Spleen (tissue), 11 donors: ENCODE measurements around the gene SENP3. TPM values are rescaled to one million over a fixed set of nuclear protein-coding genes. Genes with fewer than 3 reads are reported as not detected.

Experiments
- polyA plus RNA-seq, 3 donors: library from polyadenylated mRNA; stranded (reverse); fragments of 200-250 nt; gene quantifications; one replicate each; pipeline ENCODE4 v1.2.1, GENCODE V29; 2013
- small RNA-seq, 4 donors: library from RNA; depleted of rRNA; stranded (forward); fragments of <200 nt; gene quantifications; one replicate each; pipeline ENCODE3, GENCODE V24; 2016
- total RNA-seq, 7 donors: library from RNA; depleted of rRNA in 3 of 7; stranded (reverse); fragments of >200 nt in 3 of 7; fragmentation: NEBNext Ultra II Directional in 4 of 7; extraction: Animal tissue kit (Norgen Biotek cat#: 25700) in 4 of 7; gene quantifications; one replicate each; pipeline versions ENCODE4 v1.1.0 to v1.2.1, GENCODE V29; 2016 to 2021
- donor health status: healthy with polysubstance abuse.
- donor health status: DM: no; HTN: no; CAD: no; lungs with moderate emphysema.
- donor health status: DM: no; HTN: no; CAD: no.
- donor health status: Bipolar disorder and iron deficiency.
- donor health status: healthy.
- donor health status: DM: no; HTN: no; CAD: no.
- donor health status: DM: yes; HTN: yes; CAD: no.

Gene SENP3
- total and polyA plus RNA-seq, 10 donors = 36.3 to 71.7 (median 43.1) TPM

Small RNAs within 50 kb of the gene (small RNA-seq; reads per million reads assigned to genes)
- 0 to 0.07 (median 0) reads per million in 4 donors for gene CD68
- 0 reads per million in 4 donors for gene RF00019
- gene SNORA48 = 0 reads per million in 4 donors
- 0 reads per million in 4 donors for gene SNORD10

Other genes with a start within 250 kb of the SENP3 start
Only the 30 nearest of the 31 such genes appear.
- gene NEURL4, start 232.6 kb upstream of the SENP3 start, total RNA-seq = 10 to 100 TPM; 16.5 to 53.9 (median 44.3) TPM
- gene NEURL4, start 232.6 kb upstream of the SENP3 start, polyA plus RNA-seq = 10 to 100 TPM; 17.6 to 48.6 (median 36.3) TPM
- 100 to 1,000 TPM; 118 to 312 (median 208) TPM for gene ACAP1, start 225.4 kb upstream of the SENP3 start, total RNA-seq
- 100 to 1,000 TPM; 126 to 266 (median 245) TPM for gene ACAP1, start 225.4 kb upstream of the SENP3 start, polyA plus RNA-seq
- gene KCTD11, start 209.8 kb upstream of the SENP3 start, total RNA-seq = 10 to 100 TPM in 1 of 7 donors, 1 to 10 TPM in 6; 7.7 to 10.0 (median 9.1) TPM
- gene KCTD11, start 209.8 kb upstream of the SENP3 start, polyA plus RNA-seq = 10 to 100 TPM in 1 of 3 donors, 1 to 10 TPM in 2; 5.4 to 12.0 (median 6.0) TPM
- not detected for gene TMEM95, start 206.8 kb upstream of the SENP3 start, total RNA-seq
- gene TMEM95, start 206.8 kb upstream of the SENP3 start, polyA plus RNA-seq = not detected
- 10 to 100 TPM in 1 of 7 donors, 1 to 10 TPM in 6; 4.2 to 16.2 (median 6.4) TPM for gene TNK1, start 180.8 kb upstream of the SENP3 start, total RNA-seq
- 1 to 10 TPM; 6.6 to 8.7 (median 8.3) TPM for gene TNK1, start 180.8 kb upstream of the SENP3 start, polyA plus RNA-seq
- 10 to 100 TPM; 34.1 to 63.2 (median 51.1) TPM for gene PLSCR3, start 167.4 kb upstream of the SENP3 start, total RNA-seq
- gene PLSCR3, start 167.4 kb upstream of the SENP3 start, polyA plus RNA-seq = 10 to 100 TPM; 31.3 to 45.9 (median 33.3) TPM
- 10 to 100 TPM; 39.1 to 82.5 (median 50.3) TPM for gene TMEM256, start 157.8 kb upstream of the SENP3 start, total RNA-seq
- gene TMEM256, start 157.8 kb upstream of the SENP3 start, polyA plus RNA-seq = 100 to 1,000 TPM; 175 to 193 (median 179) TPM
- gene NLGN2, start 154.1 kb upstream of the SENP3 start, total RNA-seq = 10 to 100 TPM in 6 of 7 donors, 1 to 10 TPM in 1; 8.7 to 23.0 (median 13.0) TPM
- gene NLGN2, start 154.1 kb upstream of the SENP3 start, polyA plus RNA-seq = 1 to 10 TPM; 2.2 to 6.5 (median 4.3) TPM
- gene SPEM1, start 141.6 kb upstream of the SENP3 start, total RNA-seq = not detected
- gene SPEM1, start 141.6 kb upstream of the SENP3 start, polyA plus RNA-seq = not detected
- not detected for gene SPEM2, start 136.3 kb upstream of the SENP3 start, total RNA-seq
- gene SPEM2, start 136.3 kb upstream of the SENP3 start, polyA plus RNA-seq = not detected
- gene SPEM3, start 133.1 kb upstream of the SENP3 start, total RNA-seq = not detected
- gene SPEM3, start 133.1 kb upstream of the SENP3 start, polyA plus RNA-seq = not detected
- 10 to 100 TPM in 5 of 7 donors, 1 to 10 TPM in 2; 7.1 to 17.4 (median 10.9) TPM for gene TMEM102, start 126.5 kb upstream of the SENP3 start, total RNA-seq
- 1 to 10 TPM; 4.7 to 9.8 (median 7.8) TPM for gene TMEM102, start 126.5 kb upstream of the SENP3 start, polyA plus RNA-seq
- 1 to 10 TPM; 1.0 to 5.5 (median 3.2) TPM for gene FGF11, start 122.4 kb upstream of the SENP3 start, total RNA-seq
- gene FGF11, start 122.4 kb upstream of the SENP3 start, polyA plus RNA-seq = 1 to 10 TPM; 1.5 to 3.5 (median 2.0) TPM
- gene CHRNB1, start 116.9 kb upstream of the SENP3 start, total RNA-seq = 10 to 100 TPM in 5 of 7 donors, 1 to 10 TPM in 2; 7.3 to 12.9 (median 11.4) TPM
- gene CHRNB1, start 116.9 kb upstream of the SENP3 start, polyA plus RNA-seq = 10 to 100 TPM in 2 of 3 donors, 1 to 10 TPM in 1; 7.3 to 12.4 (median 11.1) TPM
- gene ZBTB4, start 82.3 kb upstream of the SENP3 start, total RNA-seq = 10 to 100 TPM; 38.7 to 68.8 (median 46.5) TPM
- gene ZBTB4, start 82.3 kb upstream of the SENP3 start, polyA plus RNA-seq = 10 to 100 TPM; 10.5 to 23.7 (median 12.3) TPM
- not detected for gene SLC35G6, start 80.5 kb upstream of the SENP3 start, total RNA-seq
- under 1 TPM in 1 of 3 donors, not detected in 2; 0.13 TPM for gene SLC35G6, start 80.5 kb upstream of the SENP3 start, polyA plus RNA-seq
- gene POLR2A, start 77.6 kb upstream of the SENP3 start, total RNA-seq = 100 to 1,000 TPM; 108 to 196 (median 173) TPM
- gene POLR2A, start 77.6 kb upstream of the SENP3 start, polyA plus RNA-seq = 10 to 100 TPM in 1 of 3 donors, 1 to 10 TPM in 2; 8.2 to 26.0 (median 8.8) TPM
- gene TNFSF12, start 12.9 kb upstream of the SENP3 start, total RNA-seq = 10 to 100 TPM; 37.4 to 64.6 (median 60.5) TPM
- gene TNFSF12, start 12.9 kb upstream of the SENP3 start, polyA plus RNA-seq = 10 to 100 TPM; 46.5 to 65.0 (median 49.3) TPM
- gene TNFSF13, start 3.2 kb upstream of the SENP3 start, total RNA-seq = 10 to 100 TPM; 14.5 to 54.0 (median 31.6) TPM
- 10 to 100 TPM; 19.9 to 23.4 (median 20.5) TPM for gene TNFSF13, start 3.2 kb upstream of the SENP3 start, polyA plus RNA-seq
- gene CD68, start 17.7 kb downstream of the SENP3 start, total RNA-seq = 100 to 1,000 TPM; 177 to 387 (median 271) TPM
- gene CD68, start 17.7 kb downstream of the SENP3 start, polyA plus RNA-seq = 100 to 1,000 TPM in 1 of 3 donors, 10 to 100 TPM in 2; 52.5 to 236 (median 86.1) TPM
- 100 to 1,000 TPM in 1 of 7 donors, 10 to 100 TPM in 6; 35.5 to 163 (median 51.2) TPM for gene MPDU1, start 21.9 kb downstream of the SENP3 start, total RNA-seq
- 10 to 100 TPM; 42.7 to 73.0 (median 59.5) TPM for gene MPDU1, start 21.9 kb downstream of the SENP3 start, polyA plus RNA-seq
- 1 to 10 TPM in 1 of 7 donors, under 1 TPM in 2, not detected in 4; 0.41 to 1.7 (median 0.64) TPM for gene SOX15, start 28.2 kb downstream of the SENP3 start, total RNA-seq
- under 1 TPM; 0.20 to 0.44 (median 0.32) TPM for gene SOX15, start 28.2 kb downstream of the SENP3 start, polyA plus RNA-seq
- 10 to 100 TPM; 17.7 to 29.3 (median 26.7) TPM for gene FXR2, start 53.0 kb downstream of the SENP3 start, total RNA-seq
- gene FXR2, start 53.0 kb downstream of the SENP3 start, polyA plus RNA-seq = 10 to 100 TPM; 18.9 to 26.9 (median 20.4) TPM
- 10 to 100 TPM; 65.1 to 98.6 (median 80.6) TPM for gene SAT2, start 65.9 kb downstream of the SENP3 start, total RNA-seq
- 100 to 1,000 TPM; 116 to 229 (median 191) TPM for gene SAT2, start 65.9 kb downstream of the SENP3 start, polyA plus RNA-seq
- gene SHBG, start 68.2 kb downstream of the SENP3 start, total RNA-seq = 1 to 10 TPM in 2 of 7 donors, under 1 TPM in 3, not detected in 2; 0.49 to 1.9 (median 0.70) TPM
- gene SHBG, start 68.2 kb downstream of the SENP3 start, polyA plus RNA-seq = under 1 TPM; 0.27 to 0.35 (median 0.28) TPM
- gene ATP1B2, start 89.0 kb downstream of the SENP3 start, total RNA-seq = 10 to 100 TPM in 1 of 7 donors, 1 to 10 TPM in 6; 3.8 to 10.1 (median 5.1) TPM
- gene ATP1B2, start 89.0 kb downstream of the SENP3 start, polyA plus RNA-seq = under 1 TPM; 0.26 to 0.56 (median 0.54) TPM
- gene TP53, start 125.6 kb downstream of the SENP3 start, total RNA-seq = 10 to 100 TPM; 37.0 to 83.9 (median 58.5) TPM
- 10 to 100 TPM; 33.6 to 48.1 (median 40.1) TPM for gene TP53, start 125.6 kb downstream of the SENP3 start, polyA plus RNA-seq
- 10 to 100 TPM in 1 of 7 donors, 1 to 10 TPM in 6; 8.5 to 10.6 (median 9.5) TPM for gene WRAP53, start 126.6 kb downstream of the SENP3 start, total RNA-seq
- 10 to 100 TPM; 13.3 to 21.8 (median 16.4) TPM for gene WRAP53, start 126.6 kb downstream of the SENP3 start, polyA plus RNA-seq
- under 1 TPM in 6 of 7 donors, not detected in 1; 0.17 to 0.60 (median 0.29) TPM for gene EFNB3, start 143.3 kb downstream of the SENP3 start, total RNA-seq
- gene EFNB3, start 143.3 kb downstream of the SENP3 start, polyA plus RNA-seq = under 1 TPM; 0.04 to 0.11 (median 0.06) TPM
- gene DNAH2, start 155.8 kb downstream of the SENP3 start, total RNA-seq = 1 to 10 TPM in 1 of 7 donors, under 1 TPM in 5, not detected in 1; 0.13 to 1.1 (median 0.23) TPM
- gene DNAH2, start 155.8 kb downstream of the SENP3 start, polyA plus RNA-seq = under 1 TPM; 0.02 to 0.03 (median 0.02) TPM